ENCODE measurements around the gene MAP3K13.

GRCh38 chr3:185490241-185490640 is 127.3 kb downstream of the MAP3K13 start:
- TF ChIP-seq, protein P1, sequence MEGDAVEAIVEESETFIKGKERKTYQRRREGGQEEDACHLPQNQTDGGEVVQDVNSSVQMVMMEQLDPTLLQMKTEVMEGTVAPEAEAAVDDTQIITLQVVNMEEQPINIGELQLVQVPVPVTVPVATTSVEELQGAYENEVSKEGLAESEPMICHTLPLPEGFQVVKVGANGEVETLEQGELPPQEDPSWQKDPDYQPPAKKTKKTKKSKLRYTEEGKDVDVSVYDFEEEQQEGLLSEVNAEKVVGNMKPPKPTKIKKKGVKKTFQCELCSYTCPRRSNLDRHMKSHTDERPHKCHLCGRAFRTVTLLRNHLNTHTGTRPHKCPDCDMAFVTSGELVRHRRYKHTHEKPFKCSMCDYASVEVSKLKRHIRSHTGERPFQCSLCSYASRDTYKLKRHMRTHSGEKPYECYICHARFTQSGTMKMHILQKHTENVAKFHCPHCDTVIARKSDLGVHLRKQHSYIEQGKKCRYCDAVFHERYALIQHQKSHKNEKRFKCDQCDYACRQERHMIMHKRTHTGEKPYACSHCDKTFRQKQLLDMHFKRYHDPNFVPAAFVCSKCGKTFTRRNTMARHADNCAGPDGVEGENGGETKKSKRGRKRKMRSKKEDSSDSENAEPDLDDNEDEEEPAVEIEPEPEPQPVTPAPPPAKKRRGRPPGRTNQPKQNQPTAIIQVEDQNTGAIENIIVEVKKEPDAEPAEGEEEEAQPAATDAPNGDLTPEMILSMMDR (IDR thresholded peaks at IDR 0.05; ENCODE audit: poor library complexity): no peak
- TF ChIP-seq EZH2phosphoT487 (IDR thresholded peaks at IDR 0.05; ENCODE audit: low read depth, severe bottlenecking, unreplicated experiment): no peak
- no peak for TF ChIP-seq EZH2 (IDR thresholded peaks at IDR 0.05; ENCODE audit: borderline replicate concordance)

Measured in hepatocyte (in vitro differentiated cells).